Testis (tissue), 5 donors: Measurements from ENCODE around the gene DNAJC6. TPM values are rescaled to one million over a fixed set of nuclear protein-coding genes. Genes with fewer than 3 reads are reported as not detected.

Experiments
- DNase-seq: peaks from one replicate; pipeline ENCODE4 v3.0.0-alpha.2; 2019
- H3K27ac ChIP-seq, 2 donors: fragments of 200-600 bp; sonication (generic); one replicate each; pipeline ENCODE4 v1.5.1; 2019
- H3K27me3 ChIP-seq: fragments of 200-600 bp; sonication (generic); one replicate; pipeline ENCODE4 v1.5.1; 2019
- H3K36me3 ChIP-seq: fragments of 200-600 bp; sonication (generic); one replicate; pipeline ENCODE4 v1.5.1; 2017; ENCODE audit warnings: low read depth; ENCODE audit errors: missing control alignments
- H3K4me1 ChIP-seq: fragments of 200-600 bp; sonication (generic); one replicate; pipeline ENCODE4 v1.5.1; 2019
- H3K4me3 ChIP-seq, 2 donors: fragments of 200-600 bp; sonication (generic); one replicate each; pipeline ENCODE4 v1.5.1; 2017 to 2019
- H3K9me3 ChIP-seq: fragments of 200-600 bp; sonication (generic); one replicate; pipeline ENCODE4 v1.5.1; 2017
- POLR2A ChIP-seq: fragments of 450-650 bp; IDR thresholded peaks from one replicate; pipeline ENCODE4 v1.6.1; 2017; ENCODE audit warnings: antibody characterized with exemption, mild to moderate bottlenecking, moderate library complexity
- WGBS, 2 donors: methylation state at CpG; one replicate each; pipeline ENCODE4 v1.1.5; 2018; 5-methylcytosine and 5-hydroxymethylcytosine counted together
- intact Hi-C: fragments of 100-400 bp; cut with DNase I; formaldehyde crosslinking; loops from one replicate; pipeline ENCODE4 v1.15.1; 2023; ENCODE audit warnings: low total_unique reads
- long read RNA-seq, 2 donors: transcript quantifications; one replicate each; lab custom pipeline, GENCODE V29; 2026
- polyA plus RNA-seq: library from polyadenylated mRNA; stranded (reverse); fragments of 350-450 nt; fragmentation: Illumina TruSeq; extraction: RNeasy Lipid Tissue Mini Kit (QIAGEN cat#74804); gene quantifications from one replicate; pipeline ENCODE4 v1.2.3, GENCODE V29; 2014; ENCODE audit warnings: low read depth, low replicate concordance; ENCODE audit not compliant: insufficient read depth
- total RNA-seq, 2 donors: library from RNA; depleted of rRNA; stranded (reverse); fragments of >200 nt; gene quantifications; one replicate each; pipeline ENCODE4 v1.2.3, GENCODE V29; 2016
- TF ChIP-seq, protein P1 (sequence below), 3 experiments: fragments of 450-650 bp in 2 of 3; fragments of 200-600 bp in 1 of 3; sonication (generic) in 1 of 3; IDR thresholded peaks; one replicate each; pipeline ENCODE4 v1.5.1; 2016 to 2019; ENCODE audit warnings: antibody characterized with exemption in 3 of 3, mild to moderate bottlenecking in 2 of 3, moderate library complexity in 1 of 3

Gene DNAJC6
- total RNA-seq (1 to 10 TPM; 5.1 to 7.3 TPM), polyA plus RNA-seq (5.2 TPM)
- long read RNA-seq, donor 1, result 0 reads
- long read RNA-seq, donor 2, partial matches to known transcripts, result 0 of 1 reads
- long read RNA-seq, donor 2, other reads (novel, unspliced or antisense), result 0 of 1 reads

DNA sequence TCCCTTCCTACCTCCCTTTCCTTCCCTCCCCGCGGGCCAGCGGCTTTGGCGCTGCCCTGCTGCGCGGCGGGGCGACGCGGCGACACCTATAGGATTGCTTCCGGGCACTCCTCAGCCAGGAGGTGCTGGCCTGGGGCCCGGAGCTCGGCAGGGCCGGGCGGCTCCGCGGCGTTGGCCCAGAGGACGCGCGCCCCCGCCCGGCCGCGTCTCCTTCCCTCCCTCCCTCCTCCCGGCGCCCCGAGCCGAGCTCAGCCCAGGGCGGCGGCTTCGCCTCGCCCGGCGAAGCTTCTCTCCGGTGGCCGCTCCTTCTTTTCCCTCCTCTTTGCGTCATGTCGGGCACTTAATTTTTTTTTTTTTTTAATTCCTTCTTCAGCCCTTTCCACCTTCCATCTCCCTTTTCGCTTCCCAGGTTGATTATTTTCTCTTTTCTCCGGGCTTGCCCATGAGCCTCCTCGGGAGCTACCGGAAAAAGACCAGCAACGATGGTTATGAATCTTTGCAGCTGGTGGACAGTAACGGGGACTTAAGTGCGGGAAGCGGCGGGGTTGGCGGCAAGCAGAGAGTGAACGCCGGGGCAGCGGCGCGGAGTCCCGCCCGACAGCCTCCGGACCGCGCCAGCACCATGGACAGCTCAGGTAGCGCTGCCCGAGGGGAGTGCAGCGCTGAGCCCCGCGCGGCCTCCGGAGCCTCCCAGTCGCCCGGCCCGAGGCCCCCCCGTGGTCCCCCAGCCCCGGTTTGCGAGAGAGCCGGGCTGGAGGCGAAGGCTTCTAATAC is at the start of gene DNAJC6:
Gene DNAJC6 (plus strand): TSS at position 240 of the 774 bp plus-strand sequence. CDS start 203 bp downstream, at position 443.
- TF ChIP-seq POLR2A, result no peak
- TF ChIP-seq, protein P1, sequence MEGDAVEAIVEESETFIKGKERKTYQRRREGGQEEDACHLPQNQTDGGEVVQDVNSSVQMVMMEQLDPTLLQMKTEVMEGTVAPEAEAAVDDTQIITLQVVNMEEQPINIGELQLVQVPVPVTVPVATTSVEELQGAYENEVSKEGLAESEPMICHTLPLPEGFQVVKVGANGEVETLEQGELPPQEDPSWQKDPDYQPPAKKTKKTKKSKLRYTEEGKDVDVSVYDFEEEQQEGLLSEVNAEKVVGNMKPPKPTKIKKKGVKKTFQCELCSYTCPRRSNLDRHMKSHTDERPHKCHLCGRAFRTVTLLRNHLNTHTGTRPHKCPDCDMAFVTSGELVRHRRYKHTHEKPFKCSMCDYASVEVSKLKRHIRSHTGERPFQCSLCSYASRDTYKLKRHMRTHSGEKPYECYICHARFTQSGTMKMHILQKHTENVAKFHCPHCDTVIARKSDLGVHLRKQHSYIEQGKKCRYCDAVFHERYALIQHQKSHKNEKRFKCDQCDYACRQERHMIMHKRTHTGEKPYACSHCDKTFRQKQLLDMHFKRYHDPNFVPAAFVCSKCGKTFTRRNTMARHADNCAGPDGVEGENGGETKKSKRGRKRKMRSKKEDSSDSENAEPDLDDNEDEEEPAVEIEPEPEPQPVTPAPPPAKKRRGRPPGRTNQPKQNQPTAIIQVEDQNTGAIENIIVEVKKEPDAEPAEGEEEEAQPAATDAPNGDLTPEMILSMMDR (IDR thresholded peaks at IDR 0.05), result no peak
- Histone ChIP-seq H3K4me3 (peak within 1 kb of the TSS; percentile 50 to 61), H3K27me3 (no peaks in the 10 kb centered on the region), H3K4me1 (no peaks in the 10 kb centered on the region), H3K27ac (no peak within 1 kb of the TSS), H3K9me3 (no peaks in the 10 kb centered on the region), H3K36me3 (no peaks in the 10 kb centered on the region)
- DNase-seq, result peak; percentile 72
- intact Hi-C loops, result no loop called here
- WGBS, 2 donors, result 1% methylated on average over 49 to 63 of the region's 75 CpGs

- 71 to 81% methylated on average over 3 of the region's 3 CpGs for WGBS, 2 donors
- DNase-seq, result no peak
- Histone ChIP-seq H3K4me1 (peaks cover 8% of the 10 kb centered on the region), H3K36me3 (no peaks in the 10 kb centered on the region), H3K4me3 (no peak overlapping the region), H3K9me3 (no peaks in the 10 kb centered on the region), H3K27ac (no peak overlapping the region), H3K27me3 (no peaks in the 10 kb centered on the region)
- TF ChIP-seq, protein P1 (IDR thresholded peaks at IDR 0.05), result no peak
- no peak for TF ChIP-seq POLR2A
- intact Hi-C loops, result no loop called here
Measured at GRCh38 chr1:65259816-65260215, 49.5 kb upstream of the DNAJC6 start.

DNA sequence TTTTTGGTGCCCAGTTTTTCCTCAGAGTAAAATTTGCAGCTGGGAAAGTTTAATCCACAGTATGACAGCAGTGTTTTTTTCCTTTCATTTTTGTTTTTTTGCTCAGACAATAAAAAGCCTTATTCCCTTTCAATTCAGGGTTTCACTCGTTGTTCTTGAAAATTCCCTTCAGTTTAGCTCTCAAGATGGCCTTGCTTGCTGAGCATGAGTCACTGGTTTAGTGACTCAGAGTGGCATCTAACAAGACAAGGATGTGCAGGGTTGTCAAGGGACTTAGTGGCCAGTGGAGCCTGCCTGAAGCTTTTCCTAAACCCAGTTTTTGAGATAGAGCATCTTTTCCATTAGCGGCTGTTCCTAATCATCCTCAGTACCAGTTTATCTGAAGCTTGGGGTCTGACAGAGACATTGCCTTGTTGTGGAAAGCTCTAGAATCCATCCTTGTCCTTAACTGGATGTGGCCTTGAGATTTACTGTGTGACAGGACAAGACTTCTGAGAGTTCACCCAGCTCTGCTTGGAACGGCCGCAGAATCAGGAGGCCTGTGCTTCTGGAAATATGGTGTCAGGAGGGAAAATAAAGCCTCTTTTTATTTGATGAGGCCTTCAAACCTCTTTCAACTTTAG is 48.4 kb upstream of the DNAJC6 start:
- Histone ChIP-seq H3K4me1 (no peaks in the 10 kb centered on the region), H3K4me3 (no peak overlapping the region), H3K9me3 (no peaks in the 10 kb centered on the region), H3K27me3 (no peaks in the 10 kb centered on the region), H3K27ac (no peak overlapping the region), H3K36me3 (no peaks in the 10 kb centered on the region)
- intact Hi-C loops, result no loop called here
- TF ChIP-seq, protein P1 (IDR thresholded peaks at IDR 0.05), result no peak
- no peak for TF ChIP-seq POLR2A
- 71 to 79% methylated on average over 4 of the region's 4 CpGs for WGBS, 2 donors
- DNase-seq, result no peak

DNA sequence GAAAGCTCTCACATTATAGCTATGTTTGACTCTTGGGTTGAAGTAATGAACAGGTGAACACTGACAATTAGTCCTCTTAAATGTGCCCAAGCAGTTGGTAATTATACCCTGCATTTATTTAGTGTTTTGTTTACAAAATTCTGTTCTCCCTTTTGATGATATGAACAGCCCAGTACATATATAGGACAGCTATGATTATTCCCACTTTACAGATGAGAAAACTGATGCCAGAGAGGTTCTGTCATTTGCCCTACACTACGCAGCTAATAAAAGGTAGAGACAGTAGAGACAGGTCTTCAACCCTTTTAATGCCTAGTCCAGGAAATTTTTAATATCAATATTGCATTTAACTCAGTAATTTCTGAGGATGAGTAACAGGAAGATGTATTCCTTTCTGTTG is 46.1 kb upstream of the DNAJC6 start:
- Histone ChIP-seq H3K4me1 (no peaks in the 10 kb centered on the region), H3K36me3 (no peaks in the 10 kb centered on the region), H3K27me3 (no peaks in the 10 kb centered on the region), H3K4me3 (no peak overlapping the region), H3K27ac (no peak overlapping the region), H3K9me3 (no peaks in the 10 kb centered on the region)
- no peak for DNase-seq
- WGBS, 2 donors, result 85 to 98% methylated on average over 1 of the region's 1 CpG
- intact Hi-C loops, result no loop called here
- TF ChIP-seq POLR2A, result no peak
- TF ChIP-seq, protein P1 (IDR thresholded peaks at IDR 0.05), result no peak
